ENCODE results near the gene FICD. TPM values are rescaled to one million over a fixed set of nuclear protein-coding genes. Genes with fewer than 3 reads are reported as not detected.
A peak's percentile ranks its signal among the peaks of the same experiment; 100 is the strongest.

FICD gene
- total RNA-seq, 6 donors from 2014 or later, result 6.5 to 15.3 (median 12.2) TPM

DNA sequence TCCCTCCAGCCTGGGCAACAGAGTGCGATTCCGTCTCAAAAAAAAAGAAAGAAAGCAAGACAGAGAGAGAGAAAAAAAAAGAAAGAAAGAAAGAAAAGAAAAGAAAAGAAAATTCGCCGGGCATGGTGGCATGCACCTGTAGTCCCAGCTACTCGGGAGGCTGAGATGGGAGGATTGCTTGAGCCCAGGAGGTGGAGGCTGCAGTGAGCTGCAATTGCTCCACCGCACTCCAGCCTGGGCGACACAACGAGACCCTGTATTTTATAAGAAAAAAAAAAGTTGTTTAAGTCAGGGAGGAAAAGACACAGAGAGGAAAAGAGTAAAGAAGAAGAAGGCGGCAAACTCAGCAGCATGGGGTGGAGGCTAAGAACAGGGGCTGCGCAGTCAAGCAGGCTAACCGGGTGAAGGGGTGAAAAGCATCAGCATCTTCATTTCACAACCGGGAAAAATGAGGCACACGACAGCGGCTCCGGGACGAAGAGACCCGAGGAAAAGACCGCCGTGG is 557 bp upstream of the FICD start:
- H3K4me3 ChIP-seq, result peak overlapping the region in 3 of 4 donors; percentile 69 to 91 (median 83)
- no peaks in the 10 kb centered on the region for H3K9me3 ChIP-seq
- WGBS, 2 donors, result 28% methylated on average over 19 of the region's 19 CpGs
- no peaks in the 10 kb centered on the region for H3K27me3 ChIP-seq
- no peak for TF ChIP-seq EP300 (IDR thresholded peaks at IDR 0.05)
- TF ChIP-seq, protein P1, sequence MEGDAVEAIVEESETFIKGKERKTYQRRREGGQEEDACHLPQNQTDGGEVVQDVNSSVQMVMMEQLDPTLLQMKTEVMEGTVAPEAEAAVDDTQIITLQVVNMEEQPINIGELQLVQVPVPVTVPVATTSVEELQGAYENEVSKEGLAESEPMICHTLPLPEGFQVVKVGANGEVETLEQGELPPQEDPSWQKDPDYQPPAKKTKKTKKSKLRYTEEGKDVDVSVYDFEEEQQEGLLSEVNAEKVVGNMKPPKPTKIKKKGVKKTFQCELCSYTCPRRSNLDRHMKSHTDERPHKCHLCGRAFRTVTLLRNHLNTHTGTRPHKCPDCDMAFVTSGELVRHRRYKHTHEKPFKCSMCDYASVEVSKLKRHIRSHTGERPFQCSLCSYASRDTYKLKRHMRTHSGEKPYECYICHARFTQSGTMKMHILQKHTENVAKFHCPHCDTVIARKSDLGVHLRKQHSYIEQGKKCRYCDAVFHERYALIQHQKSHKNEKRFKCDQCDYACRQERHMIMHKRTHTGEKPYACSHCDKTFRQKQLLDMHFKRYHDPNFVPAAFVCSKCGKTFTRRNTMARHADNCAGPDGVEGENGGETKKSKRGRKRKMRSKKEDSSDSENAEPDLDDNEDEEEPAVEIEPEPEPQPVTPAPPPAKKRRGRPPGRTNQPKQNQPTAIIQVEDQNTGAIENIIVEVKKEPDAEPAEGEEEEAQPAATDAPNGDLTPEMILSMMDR (IDR thresholded peaks at IDR 0.05), result no peak
- H3K4me1 ChIP-seq, result peaks cover 11 to 32% (median 19%) of the 10 kb centered on the region in 4 donors
- DNase-seq (no peak), ATAC-seq (ENCODE audit: low FRiP score in 2 of 2) (peak in 1 of 2 donors; percentile 9)
- peak overlapping the region in 2 of 4 donors; percentile 82 to 86 for H3K27ac ChIP-seq
- peaks cover 2 to 29% (median 19%) of the 10 kb centered on the region in 4 donors for H3K36me3 ChIP-seq

DNA sequence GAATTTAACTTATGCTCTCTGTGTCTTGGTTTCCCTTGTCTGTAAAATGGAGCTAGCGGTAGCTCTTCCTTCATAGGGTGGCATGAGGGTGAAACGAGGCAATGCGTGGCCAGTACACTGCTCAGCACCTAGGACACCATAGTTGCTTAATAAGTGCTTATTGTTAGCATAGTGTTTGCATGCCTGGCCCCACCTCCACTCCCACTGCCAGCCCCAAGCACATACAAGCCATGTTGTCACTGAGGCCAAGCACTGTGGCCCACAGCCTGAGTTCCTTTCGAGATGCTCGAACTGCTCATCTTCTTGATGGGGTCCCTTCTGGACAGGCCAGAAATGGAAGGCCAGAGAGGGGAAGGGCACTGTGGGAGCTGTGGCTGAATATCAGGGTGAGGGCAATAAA is 839 bp downstream of the FICD start:
- WGBS, 2 donors, result 26 to 72% methylated on average over 3 to 5 of the region's 5 CpGs
- ATAC-seq (ENCODE audit: low FRiP score in 2 of 2), result peak in 1 of 2 donors; percentile 0

DNA sequence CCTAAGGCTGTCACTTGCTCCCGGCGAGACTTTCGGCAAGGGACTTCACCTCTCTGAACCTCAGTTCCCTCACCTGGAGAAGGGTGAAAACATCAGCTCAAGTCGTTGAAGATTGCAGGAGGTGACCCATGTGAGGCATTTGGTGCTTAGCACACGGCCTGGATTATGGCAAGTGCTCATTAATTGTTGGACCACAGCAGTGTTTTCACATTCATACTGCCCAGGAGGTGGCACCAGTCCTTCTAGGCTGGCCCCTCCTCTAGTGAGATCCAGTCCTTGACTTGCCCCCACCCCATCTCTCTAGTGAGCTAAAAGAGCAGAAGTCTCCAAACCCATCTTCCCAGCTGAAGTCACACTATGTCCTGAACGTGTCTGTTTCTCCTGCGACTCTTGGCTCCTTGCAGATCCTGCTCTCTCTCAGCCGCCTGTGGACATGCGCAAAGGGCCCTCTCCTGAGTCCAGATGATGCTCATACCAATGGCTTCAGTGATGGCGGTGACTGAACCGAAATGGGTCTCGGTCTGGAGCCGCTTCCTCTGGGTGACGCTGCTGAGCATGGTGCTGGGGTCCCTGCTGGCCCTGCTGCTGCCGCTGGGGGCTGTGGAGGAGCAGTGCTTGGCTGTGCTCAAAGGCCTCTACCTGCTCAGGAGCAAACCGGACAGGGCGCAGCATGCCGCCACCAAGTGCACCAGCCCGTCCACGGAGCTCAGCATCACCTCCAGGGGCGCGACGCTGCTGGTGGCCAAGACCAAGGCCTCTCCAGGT is 1.6 kb downstream of the FICD start:
- TF ChIP-seq EP300 (IDR thresholded peaks at IDR 0.05) (no peak), POLR2AphosphoS5 (IDR thresholded peaks at IDR 0.05) (no peak), POLR2A (IDR thresholded peaks at IDR 0.05) (no peak)
- TF ChIP-seq, protein P1 (IDR thresholded peaks at IDR 0.05), result no peak
- no peaks in the 10 kb centered on the region for H3K9me3 ChIP-seq
- no peak overlapping the region for H3K4me3 ChIP-seq
- H3K27me3 ChIP-seq, result no peaks in the 10 kb centered on the region
- ATAC-seq (ENCODE audit: low FRiP score in 2 of 2) (no peak), DNase-seq (peak in 1 of 2 donors; percentile 78)
- 87 to 93% methylated on average over 14 to 23 of the region's 23 CpGs for WGBS, 2 donors
- no peak overlapping the region for H3K27ac ChIP-seq
- peaks cover 9 to 30% (median 19%) of the 10 kb centered on the region in 4 donors for H3K4me1 ChIP-seq
- H3K36me3 ChIP-seq, result peaks cover 11 to 51% (median 39%) of the 10 kb centered on the region in 4 donors

More for the DNA sequence above, 839 bp downstream of the FICD start:
- Histone ChIP-seq H3K4me1 (peaks cover 11 to 32% (median 19%) of the 10 kb centered on the region in 4 donors), H3K9me3 (no peaks in the 10 kb centered on the region), H3K27ac (peak overlapping the region; percentile 65 to 86 (median 82)), H3K27me3 (no peaks in the 10 kb centered on the region), H3K36me3 (peaks cover 10 to 43% (median 32%) of the 10 kb centered on the region in 4 donors), H3K4me3 (peak overlapping the region; percentile 69 to 91 (median 78))
- TF ChIP-seq POLR2AphosphoS5 (IDR thresholded peaks at IDR 0.05), result no peak
- TF ChIP-seq, protein P1 (IDR thresholded peaks at IDR 0.05), result no peak
- no peak for TF ChIP-seq EP300 (IDR thresholded peaks at IDR 0.05)
- TF ChIP-seq POLR2A (IDR thresholded peaks at IDR 0.05), result no peak
- no peak for DNase-seq

DNA sequence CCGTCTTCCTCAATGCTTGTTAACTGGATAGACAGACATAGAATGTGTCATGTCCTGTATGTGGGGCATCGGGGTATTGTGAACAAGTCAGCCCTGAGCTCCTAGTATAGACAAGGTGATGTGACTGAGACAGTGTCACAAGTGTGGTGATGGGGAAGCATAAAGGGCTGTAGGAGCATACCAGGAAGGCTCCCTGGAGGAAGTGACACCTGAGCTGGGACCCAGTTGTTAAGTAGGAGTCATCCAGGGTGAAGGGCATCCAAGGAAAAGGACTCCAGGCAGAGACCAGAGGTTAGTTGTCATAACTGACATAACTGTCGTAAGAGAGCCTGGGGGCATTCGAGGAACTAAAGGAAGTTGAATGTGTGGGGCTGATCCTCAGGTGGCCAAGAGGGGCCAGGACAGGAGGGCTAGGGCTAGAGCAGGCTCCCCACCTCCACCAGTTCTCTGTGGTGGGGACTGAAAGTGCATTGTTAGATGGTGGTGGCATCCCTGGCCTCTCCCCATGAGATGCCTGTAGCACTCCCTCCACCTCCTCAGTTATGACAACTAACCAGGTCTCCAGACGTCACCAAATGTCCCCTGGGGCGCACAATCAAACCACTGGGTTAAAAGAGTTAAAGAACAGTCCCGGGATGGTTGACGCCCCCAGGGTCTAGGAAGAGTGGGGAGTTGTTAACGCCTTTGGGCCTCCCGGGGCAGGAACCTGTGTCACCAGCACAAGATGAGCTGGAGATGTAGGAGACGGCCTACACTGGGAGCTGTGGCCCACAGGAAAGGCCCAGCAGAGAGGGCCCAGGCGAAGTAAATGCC is 2.4 kb downstream of the FICD start:
- H3K4me3 ChIP-seq, result no peak overlapping the region
- DNase-seq (no peak), ATAC-seq (ENCODE audit: low FRiP score in 2 of 2) (no peak)
- H3K9me3 ChIP-seq, result no peaks in the 10 kb centered on the region
- WGBS, 2 donors, result 85 to 88% methylated on average over 11 to 12 of the region's 12 CpGs
- peaks cover 8 to 23% (median 15%) of the 10 kb centered on the region in 4 donors for H3K4me1 ChIP-seq
- H3K27me3 ChIP-seq, result no peaks in the 10 kb centered on the region
- H3K27ac ChIP-seq, result no peak overlapping the region
- no peak for TF ChIP-seq EP300 (IDR thresholded peaks at IDR 0.05)
- TF ChIP-seq, protein P1 (IDR thresholded peaks at IDR 0.05), result no peak
- TF ChIP-seq POLR2A (IDR thresholded peaks at IDR 0.05), result no peak
- no peak for TF ChIP-seq POLR2AphosphoS5 (IDR thresholded peaks at IDR 0.05)
- peaks cover 17 to 59% (median 47%) of the 10 kb centered on the region in 4 donors for H3K36me3 ChIP-seq

Measured in upper lobe of left lung (tissue), 6 donors.